Measurements from ENCODE around the gene BIN2.

Gene BIN2

GRCh38 chr12:51323317-51323960, 535 bp downstream of the BIN2 start:
- CTCF ChIA-PET: interaction anchor here (0.7 to 2.0 kb wide), 2 partner anchors 13 to 17 kb away, joined by 3 to 7 read pairs; no protein-coding TSS in a partner anchor

GRCh38 chr12:51322452-51322851, 1.5 kb downstream of the BIN2 start:
- H3K4me3 ChIP-seq (ENCODE audit: low read depth, low read length): no peak overlapping the region
- POLR2A ChIA-PET: no interaction called here
- CTCF ChIA-PET: interaction anchor here (0.7 to 2.0 kb wide), 2 partner anchors 12 to 18 kb away, joined by 3 to 7 read pairs; no protein-coding TSS in a partner anchor
- TF ChIP-seq, protein P1, sequence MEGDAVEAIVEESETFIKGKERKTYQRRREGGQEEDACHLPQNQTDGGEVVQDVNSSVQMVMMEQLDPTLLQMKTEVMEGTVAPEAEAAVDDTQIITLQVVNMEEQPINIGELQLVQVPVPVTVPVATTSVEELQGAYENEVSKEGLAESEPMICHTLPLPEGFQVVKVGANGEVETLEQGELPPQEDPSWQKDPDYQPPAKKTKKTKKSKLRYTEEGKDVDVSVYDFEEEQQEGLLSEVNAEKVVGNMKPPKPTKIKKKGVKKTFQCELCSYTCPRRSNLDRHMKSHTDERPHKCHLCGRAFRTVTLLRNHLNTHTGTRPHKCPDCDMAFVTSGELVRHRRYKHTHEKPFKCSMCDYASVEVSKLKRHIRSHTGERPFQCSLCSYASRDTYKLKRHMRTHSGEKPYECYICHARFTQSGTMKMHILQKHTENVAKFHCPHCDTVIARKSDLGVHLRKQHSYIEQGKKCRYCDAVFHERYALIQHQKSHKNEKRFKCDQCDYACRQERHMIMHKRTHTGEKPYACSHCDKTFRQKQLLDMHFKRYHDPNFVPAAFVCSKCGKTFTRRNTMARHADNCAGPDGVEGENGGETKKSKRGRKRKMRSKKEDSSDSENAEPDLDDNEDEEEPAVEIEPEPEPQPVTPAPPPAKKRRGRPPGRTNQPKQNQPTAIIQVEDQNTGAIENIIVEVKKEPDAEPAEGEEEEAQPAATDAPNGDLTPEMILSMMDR (IDR thresholded peaks at IDR 0.05; ENCODE audit: insufficient read depth, low read length, missing control alignments): no peak
- no peak for DNase-seq (ENCODE audit: low read depth, low spot score)

More at GRCh38 chr12:51323317-51323960, 535 bp downstream of the BIN2 start:
- no peak for DNase-seq (ENCODE audit: low read depth, low spot score)
- no peak overlapping the region for H3K4me3 ChIP-seq (ENCODE audit: low read depth, low read length)
- TF ChIP-seq, protein P1 (IDR thresholded peaks at IDR 0.05; ENCODE audit: insufficient read depth, low read length, missing control alignments): no peak
- POLR2A ChIA-PET: no interaction called here

DNA sequence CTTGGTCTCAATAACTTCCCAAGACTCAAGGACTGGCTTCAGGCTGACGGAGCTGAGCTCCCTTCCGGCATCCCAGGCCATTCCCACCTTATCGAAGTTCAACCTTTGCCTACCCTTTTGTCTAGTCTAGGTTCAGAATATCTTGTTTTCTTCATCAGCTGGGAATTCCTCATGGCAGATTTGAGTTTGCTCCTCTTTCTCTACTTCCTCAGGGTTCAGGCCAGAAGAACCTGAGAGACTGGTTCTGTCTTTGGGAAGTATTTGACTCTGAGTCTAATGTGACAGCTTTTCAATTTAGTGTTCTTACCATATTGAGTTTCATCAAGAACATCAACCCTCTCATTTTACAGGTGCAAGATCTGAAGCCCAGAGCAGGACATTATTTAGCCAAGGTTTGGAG, 2.1 kb downstream of the BIN2 start:
- CTCF ChIA-PET: interaction anchor here (0.7 to 2.0 kb wide), 2 partner anchors 16 to 19 kb away, joined by 3 to 7 read pairs; no protein-coding TSS in a partner anchor
- TF ChIP-seq, protein P1 (IDR thresholded peaks at IDR 0.05; ENCODE audit: insufficient read depth, low read length, missing control alignments): no peak
- no peak overlapping the region for H3K4me3 ChIP-seq (ENCODE audit: low read depth, low read length)
- POLR2A ChIA-PET: no interaction called here
- no peak for DNase-seq (ENCODE audit: low read depth, low spot score)

DNA sequence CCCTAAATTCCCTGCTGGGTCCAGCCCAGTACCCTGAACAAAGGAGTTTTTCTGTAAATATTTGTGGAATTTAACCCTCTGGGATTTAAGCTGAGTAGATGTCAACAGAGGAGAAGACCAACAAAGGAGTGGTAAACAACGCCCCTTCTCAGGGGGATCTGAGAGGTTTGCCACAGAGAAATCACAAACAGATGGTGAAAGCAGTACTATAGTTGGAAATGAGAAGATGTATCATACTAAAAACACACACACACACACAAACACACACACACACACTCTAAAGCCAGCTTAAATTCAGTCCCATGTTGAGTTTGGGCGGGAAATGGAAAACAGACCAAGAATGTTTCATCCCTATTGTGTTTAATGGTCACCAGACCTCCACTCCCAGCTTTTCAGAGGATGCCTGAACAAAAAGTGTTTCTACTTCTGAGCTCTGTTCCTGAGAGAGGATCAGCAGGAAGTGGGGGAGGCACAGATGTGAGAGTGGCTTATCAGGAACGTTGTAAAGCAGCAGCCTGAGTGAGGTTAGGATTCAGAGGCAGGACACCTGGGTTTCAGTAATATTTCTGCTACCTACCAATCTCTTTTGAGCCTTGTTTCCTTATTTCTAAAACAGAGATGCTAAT, 3.2 kb downstream of the BIN2 start:
- ChIA-PET POLR2A (interaction anchor here (1.0 kb wide), 1 partner anchor 12 kb away, joined by 5 read pairs; no protein-coding TSS in a partner anchor), CTCF (interaction anchor here (0.6 to 1.0 kb wide), 2 partner anchors 20 to 285 kb away, joined by 3 read pairs; no protein-coding TSS in a partner anchor)
- no peak for DNase-seq (ENCODE audit: low read depth, low spot score)
- TF ChIP-seq, protein P1 (IDR thresholded peaks at IDR 0.05; ENCODE audit: insufficient read depth, low read length, missing control alignments): no peak
- no peak overlapping the region for H3K4me3 ChIP-seq (ENCODE audit: low read depth, low read length)

- no peak for DNase-seq (ENCODE audit: low read depth, low spot score)
- POLR2A ChIA-PET: interaction anchor here (1.0 kb wide), 1 partner anchor 12 kb away, joined by 5 read pairs; no protein-coding TSS in a partner anchor
- CTCF ChIA-PET: interaction anchor here (0.9 to 1.0 kb wide), 2 partner anchors 12 to 20 kb away, joined by 3 read pairs; no protein-coding TSS in a partner anchor
- TF ChIP-seq, protein P1 (IDR thresholded peaks at IDR 0.05; ENCODE audit: insufficient read depth, low read length, missing control alignments): no peak
- H3K4me3 ChIP-seq (ENCODE audit: low read depth, low read length): no peak overlapping the region
These were observed 3.7 kb downstream of the BIN2 start for GRCh38 chr12:51320311-51320694.

Data from AG04449 (cell line).